ENCODE data around the gene CHML.

- TF ChIP-seq BACH1 (IDR thresholded peaks at IDR 0.05; ENCODE audit: low read length), result no peak
- no peak for TF ChIP-seq POLR2A (IDR thresholded peaks at IDR 0.05; ENCODE audit: control extremely low read depth in 1 of 2, low read depth in 2 of 2, low read length in 2 of 2)
- no peak for TF ChIP-seq JUND (IDR thresholded peaks at IDR 0.05; ENCODE audit: low read length)
- no peak for TF ChIP-seq YY1 (IDR thresholded peaks at IDR 0.05; ENCODE audit: low read depth, low read length)
Measured at GRCh38 chr1:241611736-241612135, 28.4 kb downstream of the CHML start.

Measured in H1 (cell line).